Measurements from ENCODE around the gene DDAH1. TPM values are rescaled to one million over a fixed set of nuclear protein-coding genes. Genes with fewer than 3 reads are reported as not detected.

The DDAH1 gene
- total and polyA plus RNA-seq, 2 of the 4 experiments (the other 2 are of a cell fraction): 78.0 to 94.5 TPM

DNA sequence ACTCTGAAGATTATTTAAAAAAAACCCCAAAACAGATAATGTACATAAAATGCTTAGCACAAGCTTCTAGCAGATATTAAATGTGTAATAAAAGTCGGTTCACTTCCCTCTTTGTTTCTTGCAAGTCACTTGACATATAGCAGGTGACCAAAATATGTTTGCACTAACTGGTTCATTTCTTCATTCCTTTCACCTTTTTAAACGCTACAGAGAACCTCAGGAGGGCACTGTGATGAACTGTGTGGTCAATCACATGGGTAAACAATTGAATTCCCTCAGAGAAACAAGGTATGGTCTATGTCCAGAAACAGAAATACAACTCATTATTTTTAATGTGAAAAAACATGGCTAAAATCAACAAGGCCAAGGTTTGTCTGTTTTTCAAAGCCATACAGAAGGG lies 137.2 kb downstream of the DDAH1 start:
- peak overlapping the region; percentile 89 to 96 for H4K8ac ChIP-seq (ENCODE audit: low read depth in 2 of 2, low read length in 2 of 2)
- DNase-seq (peak; percentile 35), ATAC-seq (ENCODE audit: low read depth) (no peak)
- no peaks in the 10 kb centered on the region for H3K9me3 ChIP-seq (ENCODE audit: control insufficient read depth, insufficient read depth, low read length)
- no TSS peak for BruUV-seq (replicated peaks)
- H3K14ac ChIP-seq (replicated peaks; ENCODE audit: low read depth, low read length): peak overlapping the region; percentile 97
- H2AFZ ChIP-seq (replicated peaks; ENCODE audit: low read length, poor library complexity): no peak overlapping the region
- peak overlapping the region; percentile 79 for H3K27ac ChIP-seq (ENCODE audit: insufficient read depth, low read length)
- peak overlapping the region; percentile 95 for H3K23ac ChIP-seq (ENCODE audit: low read depth, low read length)
- peak overlapping the region; percentile 99; the same call in 1 of the 2 replicates for H4K5ac ChIP-seq (ENCODE audit: low read depth, low read length)
- H2AK5ac ChIP-seq (ENCODE audit: low read depth, low read length): peak overlapping the region; percentile 99
- in situ Hi-C loops (cut with MboI; ENCODE audit: low sequenced_read_pairs): no loop called here
- H3K4me1 ChIP-seq (ENCODE audit: control insufficient read depth, insufficient read depth, low read length): peaks cover 42% of the 10 kb centered on the region
- peak overlapping the region; percentile 78 for H2BK15ac ChIP-seq (ENCODE audit: low read depth, low read length)
- no CpG with 5 or more reads among the region's 2 CpGs for WGBS, 2 experiments (ENCODE audit: extremely low coverage in 2 of 2, insufficient read length in 1 of 2)
- ChIA-PET CTCF (no interaction called here), POLR2A (ENCODE audit: unreplicated experiment) (no interaction called here)
- TF ChIP-seq MXI1 (IDR thresholded peaks at IDR 0.05; ENCODE audit: borderline replicate concordance, low read depth, low read length) (no peak), NFE2L2 (IDR thresholded peaks at IDR 0.05; ENCODE audit: low read depth, low read length) (no peak), POLR2A (IDR thresholded peaks at IDR 0.05; ENCODE audit: low read depth, low read length) (no peak), RFX5 (IDR thresholded peaks at IDR 0.05; ENCODE audit: low read depth, low read length) (no peak), MAZ (IDR thresholded peaks at IDR 0.05; ENCODE audit: borderline replicate concordance, low read depth, low read length) (no peak), FOS (IDR thresholded peaks at IDR 0.05; ENCODE audit: low read depth, low read length) (no peak), MAFK (IDR thresholded peaks at IDR 0.05; ENCODE audit: low read depth, low read length) (no peak), CEBPB (IDR thresholded peaks at IDR 0.05; ENCODE audit: low read depth, low read length) (no peak)
- TF ChIP-seq, protein P1, sequence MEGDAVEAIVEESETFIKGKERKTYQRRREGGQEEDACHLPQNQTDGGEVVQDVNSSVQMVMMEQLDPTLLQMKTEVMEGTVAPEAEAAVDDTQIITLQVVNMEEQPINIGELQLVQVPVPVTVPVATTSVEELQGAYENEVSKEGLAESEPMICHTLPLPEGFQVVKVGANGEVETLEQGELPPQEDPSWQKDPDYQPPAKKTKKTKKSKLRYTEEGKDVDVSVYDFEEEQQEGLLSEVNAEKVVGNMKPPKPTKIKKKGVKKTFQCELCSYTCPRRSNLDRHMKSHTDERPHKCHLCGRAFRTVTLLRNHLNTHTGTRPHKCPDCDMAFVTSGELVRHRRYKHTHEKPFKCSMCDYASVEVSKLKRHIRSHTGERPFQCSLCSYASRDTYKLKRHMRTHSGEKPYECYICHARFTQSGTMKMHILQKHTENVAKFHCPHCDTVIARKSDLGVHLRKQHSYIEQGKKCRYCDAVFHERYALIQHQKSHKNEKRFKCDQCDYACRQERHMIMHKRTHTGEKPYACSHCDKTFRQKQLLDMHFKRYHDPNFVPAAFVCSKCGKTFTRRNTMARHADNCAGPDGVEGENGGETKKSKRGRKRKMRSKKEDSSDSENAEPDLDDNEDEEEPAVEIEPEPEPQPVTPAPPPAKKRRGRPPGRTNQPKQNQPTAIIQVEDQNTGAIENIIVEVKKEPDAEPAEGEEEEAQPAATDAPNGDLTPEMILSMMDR (conservative IDR thresholded peaks at IDR 0.05; ENCODE audit: low read depth, low read length): no peak
- TF ChIP-seq, protein P2, sequence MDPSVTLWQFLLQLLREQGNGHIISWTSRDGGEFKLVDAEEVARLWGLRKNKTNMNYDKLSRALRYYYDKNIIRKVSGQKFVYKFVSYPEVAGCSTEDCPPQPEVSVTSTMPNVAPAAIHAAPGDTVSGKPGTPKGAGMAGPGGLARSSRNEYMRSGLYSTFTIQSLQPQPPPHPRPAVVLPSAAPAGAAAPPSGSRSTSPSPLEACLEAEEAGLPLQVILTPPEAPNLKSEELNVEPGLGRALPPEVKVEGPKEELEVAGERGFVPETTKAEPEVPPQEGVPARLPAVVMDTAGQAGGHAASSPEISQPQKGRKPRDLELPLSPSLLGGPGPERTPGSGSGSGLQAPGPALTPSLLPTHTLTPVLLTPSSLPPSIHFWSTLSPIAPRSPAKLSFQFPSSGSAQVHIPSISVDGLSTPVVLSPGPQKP (IDR thresholded peaks at IDR 0.05; ENCODE audit: borderline replicate concordance, low read depth, low read length): no peak
- peak overlapping the region; percentile 100 for H2BK5ac ChIP-seq (ENCODE audit: low read depth, low read length, poor library complexity, severe bottlenecking)
- peaks cover 19% of the 10 kb centered on the region for H3K9me1 ChIP-seq (ENCODE audit: insufficient read depth, low read length)
- H3K9ac ChIP-seq (ENCODE audit: low read depth, low read length): no peak overlapping the region
- H4K20me1 ChIP-seq (ENCODE audit: insufficient read depth, low read length): no peaks in the 10 kb centered on the region
- H2BK120ac ChIP-seq (ENCODE audit: low read depth, low read length): peak overlapping the region; percentile 99
- no peak overlapping the region for H2AK9ac ChIP-seq (replicated peaks; ENCODE audit: low read depth, low read length, poor library complexity)
- no peak overlapping the region; the same call in 1 of the 2 replicates for H3K4me2 ChIP-seq (ENCODE audit: low read depth, low read length)
- H3K27me3 ChIP-seq (ENCODE audit: control insufficient read depth, insufficient read depth, low read length): no peaks in the 10 kb centered on the region
- H3K56ac ChIP-seq (ENCODE audit: extremely low read depth, insufficient read depth, low read length): peak overlapping the region; percentile 86
- dilution Hi-C loops (cut with HindIII; ENCODE audit: low sequenced_read_pairs, unreplicated experiment): no loop called here
- H3K18ac ChIP-seq (ENCODE audit: low read depth, low read length): peak overlapping the region; percentile 99
- 0 out of 2 replicates have a peak, but pooled peaks cover 1% of the 10 kb centered on the region for H3K36me3 ChIP-seq (ENCODE audit: control insufficient read depth, insufficient read depth, low read length)
- H4K91ac ChIP-seq (ENCODE audit: insufficient read depth, low read depth, low read length): peak overlapping the region; percentile 98
- peak overlapping the region; percentile 98 for H3K4ac ChIP-seq (ENCODE audit: low read depth, low read length)
- peak overlapping the region; percentile 98 for H2BK20ac ChIP-seq (ENCODE audit: low read depth, low read length)
- H3K79me1 ChIP-seq (ENCODE audit: low read depth in 1 of 2, low read length in 2 of 2): peaks cover 34 to 68% of the 10 kb centered on the region in 2 experiments
- intact Hi-C loops (cut with micrococcal nuclease): no loop called here
- H3K4me3 ChIP-seq (ENCODE audit: insufficient read depth, low read depth, low read length): no peak overlapping the region
